GM10248 (cell line): ENCODE data around the gene FAM136A.

Experiments
- CTCF ChIA-PET: fragments of 300-600 bp; sonication (Branson Sonifier 250); formaldehyde crosslinking; extraction: SDS; loops from one replicate; lab custom pipeline; 2021; ENCODE audit warnings: antibody characterized with exemption; lab: Yijun Ruan, JAX
- POLR2A ChIA-PET: fragments of 350-650 bp; sonication (Branson Sonifier 250); formaldehyde crosslinking; extraction: SDS; loops from one replicate; lab custom pipeline; 2020; ENCODE audit warnings: antibody characterized with exemption; lab: Yijun Ruan, JAX
- DNase-seq: peaks from one replicate; pipeline ENCODE4 v3.0.0; 2012; ENCODE audit errors: extremely low spot score
- TF ChIP-seq, protein P1 (sequence below): IDR thresholded peaks from 2 replicates; pipeline ENCODE4 v1.5.1; 2012; ENCODE audit warnings: mild to moderate bottlenecking, low read depth; ENCODE audit errors: extremely low read depth, missing control alignments, control extremely low read depth

FAM136A gene

DNA sequence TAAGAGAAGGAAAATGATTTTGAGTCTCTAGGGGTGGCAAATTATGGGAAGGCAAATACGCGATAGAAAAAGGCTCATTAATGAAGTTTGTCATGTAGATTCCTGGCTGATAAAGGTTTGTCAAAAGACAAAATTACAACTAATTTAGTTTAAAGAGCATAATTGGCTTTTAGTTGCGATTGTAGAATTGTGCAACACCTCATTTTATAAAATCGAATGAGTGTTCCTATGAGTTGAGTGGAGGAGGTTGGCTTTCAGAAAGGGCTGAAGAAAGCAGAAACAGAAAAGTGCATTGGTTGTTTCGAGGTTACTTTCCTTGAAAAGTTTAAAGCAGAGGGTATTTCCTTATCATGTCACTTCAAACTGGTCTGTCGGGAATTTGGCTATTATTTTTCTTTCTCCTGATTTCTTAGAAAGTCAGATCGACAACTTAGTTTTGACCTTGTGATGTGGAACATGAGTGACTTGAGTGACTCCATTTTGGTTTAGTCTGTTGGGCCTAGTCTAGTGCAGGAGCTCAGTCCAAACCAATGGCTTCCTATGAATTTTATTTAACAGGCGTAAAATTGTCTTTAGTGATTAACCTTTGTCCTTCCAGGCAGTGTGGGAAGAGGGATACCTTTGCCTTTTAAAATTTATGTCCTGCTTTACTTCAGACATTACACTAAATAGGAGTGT is 46.1 kb downstream of the FAM136A start:
- no peak for DNase-seq
- POLR2A ChIA-PET = no interaction called here
- TF ChIP-seq, protein P1, sequence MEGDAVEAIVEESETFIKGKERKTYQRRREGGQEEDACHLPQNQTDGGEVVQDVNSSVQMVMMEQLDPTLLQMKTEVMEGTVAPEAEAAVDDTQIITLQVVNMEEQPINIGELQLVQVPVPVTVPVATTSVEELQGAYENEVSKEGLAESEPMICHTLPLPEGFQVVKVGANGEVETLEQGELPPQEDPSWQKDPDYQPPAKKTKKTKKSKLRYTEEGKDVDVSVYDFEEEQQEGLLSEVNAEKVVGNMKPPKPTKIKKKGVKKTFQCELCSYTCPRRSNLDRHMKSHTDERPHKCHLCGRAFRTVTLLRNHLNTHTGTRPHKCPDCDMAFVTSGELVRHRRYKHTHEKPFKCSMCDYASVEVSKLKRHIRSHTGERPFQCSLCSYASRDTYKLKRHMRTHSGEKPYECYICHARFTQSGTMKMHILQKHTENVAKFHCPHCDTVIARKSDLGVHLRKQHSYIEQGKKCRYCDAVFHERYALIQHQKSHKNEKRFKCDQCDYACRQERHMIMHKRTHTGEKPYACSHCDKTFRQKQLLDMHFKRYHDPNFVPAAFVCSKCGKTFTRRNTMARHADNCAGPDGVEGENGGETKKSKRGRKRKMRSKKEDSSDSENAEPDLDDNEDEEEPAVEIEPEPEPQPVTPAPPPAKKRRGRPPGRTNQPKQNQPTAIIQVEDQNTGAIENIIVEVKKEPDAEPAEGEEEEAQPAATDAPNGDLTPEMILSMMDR = no peak
- CTCF ChIA-PET = no interaction called here

DNA sequence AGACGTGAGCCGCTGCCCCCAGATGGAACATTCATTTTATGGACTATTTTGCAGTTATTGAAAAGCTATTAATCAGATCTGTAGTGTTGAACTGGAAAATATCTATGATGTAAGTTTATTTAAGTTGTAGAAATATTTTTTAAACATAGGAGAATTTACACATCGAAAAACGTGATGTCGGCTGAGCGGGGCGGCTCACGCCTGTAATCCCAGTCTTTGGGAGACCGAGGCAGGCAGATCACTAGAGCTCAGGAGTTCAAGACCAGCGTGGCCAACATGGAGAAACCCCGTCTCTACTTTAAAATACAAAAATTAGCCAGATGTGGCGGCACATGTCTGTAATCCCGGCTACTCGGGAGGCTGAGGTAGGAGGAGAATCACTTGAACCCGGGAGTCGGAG is 51.4 kb downstream of the FAM136A start:
- DNase-seq = no peak
- ChIA-PET CTCF (no interaction called here), POLR2A (no interaction called here)
- TF ChIP-seq, protein P1 = no peak

DNA sequence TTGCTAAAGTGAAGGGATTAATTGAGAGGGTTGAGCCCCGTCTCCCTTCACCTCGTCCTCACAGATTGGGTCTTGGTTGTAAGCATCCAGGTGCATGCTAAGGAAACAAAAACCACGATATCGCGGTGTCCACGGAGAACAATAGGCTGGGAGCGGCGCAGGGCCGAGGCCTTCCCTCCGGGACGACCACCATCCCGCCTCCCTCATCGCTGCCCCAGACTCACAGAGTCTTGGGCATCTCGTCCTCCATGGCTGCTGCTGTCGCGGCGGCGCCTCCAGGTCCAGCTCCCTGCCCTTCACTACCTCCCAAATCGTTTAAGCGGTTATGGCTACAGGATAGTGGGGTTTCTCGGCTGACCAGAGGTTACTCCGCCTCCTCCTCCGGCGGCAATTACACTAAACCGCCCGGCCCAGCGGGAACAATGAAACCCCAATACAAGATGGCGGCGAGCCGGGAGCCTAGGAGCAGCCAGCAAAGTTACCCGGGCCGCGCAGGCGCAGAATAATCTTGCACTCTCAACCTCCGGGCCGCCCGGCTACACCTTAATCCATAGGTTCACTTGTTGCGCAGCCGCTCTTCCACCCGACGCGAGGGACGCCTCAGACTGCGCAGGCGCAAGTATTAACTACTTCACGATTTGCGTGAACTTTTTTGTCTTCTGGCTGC is 53.6 kb downstream of the FAM136A start, which contains the start of gene TIA1:
Gene TIA1 (minus strand): TSS at position 448 of the 667 bp plus-strand sequence. CDS start 198 bp downstream, at position 250.
- POLR2A ChIA-PET = no interaction called here
- TF ChIP-seq, protein P1 = no peak
- CTCF ChIA-PET = interaction anchor here (1.6 to 2.0 kb wide), 2 partner anchors 10 to 336 kb away, joined by 4 to 7 read pairs; partner anchors contain the start of gene PCYOX1
- peak; percentile 97 for DNase-seq

DNA sequence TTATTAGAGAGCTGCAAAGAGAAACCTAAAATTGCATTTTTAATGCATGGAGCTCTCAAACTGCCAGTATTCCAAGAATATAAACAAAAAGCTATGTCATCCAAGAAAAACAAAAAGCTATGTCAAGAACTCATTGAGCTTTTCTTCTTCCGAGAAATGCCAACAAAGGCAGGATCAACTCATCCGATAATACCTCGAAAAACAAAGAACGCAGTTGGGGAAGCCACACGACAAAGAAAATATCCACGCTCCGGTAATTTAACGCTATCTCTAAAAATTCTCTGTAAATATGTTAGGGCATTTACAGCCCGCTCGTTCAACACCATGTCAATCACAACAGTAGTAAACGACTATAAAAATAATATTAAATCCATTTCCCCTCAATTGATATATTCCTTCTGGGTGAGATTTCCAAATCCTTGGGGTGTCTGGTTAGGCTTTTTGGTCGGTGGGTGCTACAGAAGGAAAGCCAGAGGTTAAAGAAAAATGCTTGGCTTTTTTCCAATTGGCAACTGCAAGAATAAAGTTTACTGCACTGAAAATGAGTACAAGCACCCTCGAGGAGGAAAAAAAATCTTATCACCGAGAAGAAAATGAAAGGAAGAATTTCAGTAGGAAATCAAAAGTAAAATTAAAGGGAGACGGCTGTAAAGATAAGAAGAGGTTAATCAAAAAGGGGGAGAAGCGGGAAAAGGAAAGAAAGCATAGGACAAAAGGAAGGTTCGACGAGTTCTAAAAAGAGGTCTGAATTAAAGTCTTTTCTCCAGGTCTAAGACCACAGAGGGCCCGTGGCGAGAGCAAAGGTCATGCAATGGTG is 54.3 kb downstream of the FAM136A start:
- TF ChIP-seq, protein P1 = no peak
- no peak for DNase-seq
- ChIA-PET POLR2A (no interaction called here), CTCF (interaction anchor here (1.1 to 1.7 kb wide), 5 partner anchors 10 to 336 kb away, joined by 3 to 4 read pairs (median 3); partner anchors contain the start of gene FAM136A)
